ENCODE results near the gene TANK.

Gene TANK

GRCh38 chr2:161165811-161166210 lies 5.6 kb downstream of the TANK start:
- Histone ChIP-seq H3K4me3 (ENCODE audit: low read length in 2 of 2) (no peak overlapping the region), H3K27ac (ENCODE audit: low read depth in 2 of 2, low read length in 2 of 2) (no peak overlapping the region), H3K9ac (ENCODE audit: low read depth in 1 of 2, low read length in 2 of 2) (no peak overlapping the region), H3K4me1 (ENCODE audit: control insufficient read depth in 2 of 2, insufficient read depth in 2 of 2, low read length in 2 of 2) (peaks cover 9% of the 10 kb centered on the region in 2 donors), H3K9me3 (ENCODE audit: control insufficient read depth in 2 of 2, low read length in 2 of 2) (no peaks in the 10 kb centered on the region), H3K27me3 (ENCODE audit: control insufficient read depth in 2 of 2, insufficient read depth in 2 of 2, low read length in 2 of 2) (no peaks in the 10 kb centered on the region), H3K36me3 (ENCODE audit: control insufficient read depth in 2 of 2, insufficient read depth in 2 of 2, low read length in 2 of 2) (peaks cover 10 to 12% of the 10 kb centered on the region in 2 donors)

GRCh38 chr2:161166538-161167409 lies 6.5 kb downstream of the TANK start:
- Histone ChIP-seq H3K9ac (ENCODE audit: low read depth in 1 of 2, low read length in 2 of 2) (no peak overlapping the region), H3K4me1 (ENCODE audit: control insufficient read depth in 2 of 2, insufficient read depth in 2 of 2, low read length in 2 of 2) (peaks cover 5% of the 10 kb centered on the region in 2 donors), H3K9me3 (ENCODE audit: control insufficient read depth in 2 of 2, low read length in 2 of 2) (no peaks in the 10 kb centered on the region), H3K4me3 (ENCODE audit: low read length in 2 of 2) (no peak overlapping the region), H3K36me3 (ENCODE audit: control insufficient read depth in 2 of 2, insufficient read depth in 2 of 2, low read length in 2 of 2) (peaks cover 10 to 12% of the 10 kb centered on the region in 2 donors), H3K27ac (ENCODE audit: low read depth in 2 of 2, low read length in 2 of 2) (no peak overlapping the region), H3K27me3 (ENCODE audit: control insufficient read depth in 2 of 2, insufficient read depth in 2 of 2, low read length in 2 of 2) (no peaks in the 10 kb centered on the region)

GRCh38 chr2:161169335-161169734 lies 9.1 kb downstream of the TANK start:
- H3K9ac ChIP-seq (ENCODE audit: low read depth in 1 of 2, low read length in 2 of 2): no peak overlapping the region
- H3K4me1 ChIP-seq (ENCODE audit: control insufficient read depth in 2 of 2, insufficient read depth in 2 of 2, low read length in 2 of 2): peaks cover 0 to 2% of the 10 kb centered on the region in 2 donors
- peaks cover 0 to 1% of the 10 kb centered on the region in 2 donors for H3K36me3 ChIP-seq (ENCODE audit: control insufficient read depth in 2 of 2, insufficient read depth in 2 of 2, low read length in 2 of 2)

GRCh38 chr2:161170377-161170776 lies 10.1 kb downstream of the TANK start:
- H3K4me1 ChIP-seq (ENCODE audit: control insufficient read depth in 2 of 2, insufficient read depth in 2 of 2, low read length in 2 of 2): peaks cover 0 to 2% of the 10 kb centered on the region in 2 donors
- H3K27ac ChIP-seq (ENCODE audit: low read depth in 2 of 2, low read length in 2 of 2): no peak overlapping the region
- no peak overlapping the region for H3K4me3 ChIP-seq (ENCODE audit: low read length in 2 of 2)
- H3K9ac ChIP-seq (ENCODE audit: low read depth in 1 of 2, low read length in 2 of 2): no peak overlapping the region
- H3K36me3 ChIP-seq (ENCODE audit: control insufficient read depth in 2 of 2, insufficient read depth in 2 of 2, low read length in 2 of 2): no peaks in the 10 kb centered on the region
- H3K27me3 ChIP-seq (ENCODE audit: control insufficient read depth in 2 of 2, insufficient read depth in 2 of 2, low read length in 2 of 2): no peaks in the 10 kb centered on the region
- no peaks in the 10 kb centered on the region for H3K9me3 ChIP-seq (ENCODE audit: control insufficient read depth in 2 of 2, low read length in 2 of 2)

More at GRCh38 chr2:161169335-161169734, 9.1 kb downstream of the TANK start:
- Histone ChIP-seq H3K9me3 (ENCODE audit: control insufficient read depth in 2 of 2, low read length in 2 of 2) (no peaks in the 10 kb centered on the region), H3K4me3 (ENCODE audit: low read length in 2 of 2) (no peak overlapping the region), H3K27ac (ENCODE audit: low read depth in 2 of 2, low read length in 2 of 2) (no peak overlapping the region), H3K27me3 (ENCODE audit: control insufficient read depth in 2 of 2, insufficient read depth in 2 of 2, low read length in 2 of 2) (no peaks in the 10 kb centered on the region)

- Histone ChIP-seq H3K4me3 (ENCODE audit: low read length in 2 of 2) (no peak overlapping the region), H3K9ac (ENCODE audit: low read depth in 1 of 2, low read length in 2 of 2) (no peak overlapping the region), H3K9me3 (ENCODE audit: control insufficient read depth in 2 of 2, low read length in 2 of 2) (no peaks in the 10 kb centered on the region), H3K4me1 (ENCODE audit: control insufficient read depth in 2 of 2, insufficient read depth in 2 of 2, low read length in 2 of 2) (peaks cover 0 to 2% of the 10 kb centered on the region in 2 donors), H3K27ac (ENCODE audit: low read depth in 2 of 2, low read length in 2 of 2) (no peak overlapping the region), H3K27me3 (ENCODE audit: control insufficient read depth in 2 of 2, insufficient read depth in 2 of 2, low read length in 2 of 2) (no peaks in the 10 kb centered on the region), H3K36me3 (ENCODE audit: control insufficient read depth in 2 of 2, insufficient read depth in 2 of 2, low read length in 2 of 2) (no peaks in the 10 kb centered on the region)
Measured at GRCh38 chr2:161170958-161171932, 11.0 kb downstream of the TANK start.

- Histone ChIP-seq H3K4me3 (ENCODE audit: low read length in 2 of 2) (no peak overlapping the region), H3K9ac (ENCODE audit: low read depth in 1 of 2, low read length in 2 of 2) (no peak overlapping the region), H3K27me3 (ENCODE audit: control insufficient read depth in 2 of 2, insufficient read depth in 2 of 2, low read length in 2 of 2) (no peaks in the 10 kb centered on the region), H3K27ac (ENCODE audit: low read depth in 2 of 2, low read length in 2 of 2) (no peak overlapping the region), H3K9me3 (ENCODE audit: control insufficient read depth in 2 of 2, low read length in 2 of 2) (no peaks in the 10 kb centered on the region), H3K36me3 (ENCODE audit: control insufficient read depth in 2 of 2, insufficient read depth in 2 of 2, low read length in 2 of 2) (no peaks in the 10 kb centered on the region), H3K4me1 (ENCODE audit: control insufficient read depth in 2 of 2, insufficient read depth in 2 of 2, low read length in 2 of 2) (no peaks in the 10 kb centered on the region)
Measured at GRCh38 chr2:161172901-161173540, 12.8 kb downstream of the TANK start.

GRCh38 chr2:161173541-161174194 lies 13.4 kb downstream of the TANK start:
- no peak overlapping the region for H3K4me3 ChIP-seq (ENCODE audit: low read length in 2 of 2)
- no peak overlapping the region for H3K27ac ChIP-seq (ENCODE audit: low read depth in 2 of 2, low read length in 2 of 2)
- H3K9ac ChIP-seq (ENCODE audit: low read depth in 1 of 2, low read length in 2 of 2): no peak overlapping the region
- H3K36me3 ChIP-seq (ENCODE audit: control insufficient read depth in 2 of 2, insufficient read depth in 2 of 2, low read length in 2 of 2): no peaks in the 10 kb centered on the region
- H3K27me3 ChIP-seq (ENCODE audit: control insufficient read depth in 2 of 2, insufficient read depth in 2 of 2, low read length in 2 of 2): no peaks in the 10 kb centered on the region
- H3K9me3 ChIP-seq (ENCODE audit: control insufficient read depth in 2 of 2, low read length in 2 of 2): no peaks in the 10 kb centered on the region
- H3K4me1 ChIP-seq (ENCODE audit: control insufficient read depth in 2 of 2, insufficient read depth in 2 of 2, low read length in 2 of 2): no peaks in the 10 kb centered on the region

- H3K9ac ChIP-seq (ENCODE audit: low read depth in 1 of 2, low read length in 2 of 2): no peak overlapping the region
- peaks cover 15 to 22% of the 10 kb centered on the region in 2 donors for H3K36me3 ChIP-seq (ENCODE audit: control insufficient read depth in 2 of 2, insufficient read depth in 2 of 2, low read length in 2 of 2)
- no peaks in the 10 kb centered on the region for H3K9me3 ChIP-seq (ENCODE audit: control insufficient read depth in 2 of 2, low read length in 2 of 2)
- no peak overlapping the region for H3K27ac ChIP-seq (ENCODE audit: low read depth in 2 of 2, low read length in 2 of 2)
- no peaks in the 10 kb centered on the region for H3K27me3 ChIP-seq (ENCODE audit: control insufficient read depth in 2 of 2, insufficient read depth in 2 of 2, low read length in 2 of 2)
- H3K4me3 ChIP-seq (ENCODE audit: low read length in 2 of 2): no peak overlapping the region
- no peaks in the 10 kb centered on the region for H3K4me1 ChIP-seq (ENCODE audit: control insufficient read depth in 2 of 2, insufficient read depth in 2 of 2, low read length in 2 of 2)
Measured at GRCh38 chr2:161177969-161178368, 17.7 kb downstream of the TANK start.

GRCh38 chr2:161178756-161179155 lies 18.5 kb downstream of the TANK start:
- H3K9ac ChIP-seq (ENCODE audit: low read depth in 1 of 2, low read length in 2 of 2): no peak overlapping the region
- H3K36me3 ChIP-seq (ENCODE audit: control insufficient read depth in 2 of 2, insufficient read depth in 2 of 2, low read length in 2 of 2): peaks cover 15 to 24% of the 10 kb centered on the region in 2 donors

More at GRCh38 chr2:161178756-161179155, 18.5 kb downstream of the TANK start:
- no peaks in the 10 kb centered on the region for H3K4me1 ChIP-seq (ENCODE audit: control insufficient read depth in 2 of 2, insufficient read depth in 2 of 2, low read length in 2 of 2)
- no peaks in the 10 kb centered on the region for H3K9me3 ChIP-seq (ENCODE audit: control insufficient read depth in 2 of 2, low read length in 2 of 2)
- no peak overlapping the region for H3K4me3 ChIP-seq (ENCODE audit: low read length in 2 of 2)
- H3K27ac ChIP-seq (ENCODE audit: low read depth in 2 of 2, low read length in 2 of 2): no peak overlapping the region
- H3K27me3 ChIP-seq (ENCODE audit: control insufficient read depth in 2 of 2, insufficient read depth in 2 of 2, low read length in 2 of 2): no peaks in the 10 kb centered on the region

Data from mucosa of rectum (tissue), 2 donors.